WTC11 (cell line): Measurements from ENCODE around the gene CNTN5. TPM values are rescaled to one million over a fixed set of nuclear protein-coding genes. Genes with fewer than 3 reads are reported as not detected.

Experiments
- ATAC-seq: fragments of 200-7000 bp; cut with Tn5 transposase; 2 replicates; pipeline ENCODE4 v1.10.0; 2021; ENCODE audit warnings: mild to moderate bottlenecking, moderate library complexity
- CTCF ChIA-PET: fragments of 300-600 bp; sonication (Branson Sonifier 250); formaldehyde crosslinking; loops from one replicate; lab custom pipeline; 2021; ENCODE audit warnings: antibody characterized with exemption; lab: Charles Lee
- POLR2A ChIA-PET: fragments of 350-600 bp; sonication (Branson Sonifier 250); formaldehyde crosslinking; loops from one replicate; lab custom pipeline; 2021; ENCODE audit warnings: antibody characterized with exemption; lab: Charles Lee
- DNase-seq: peaks from one replicate; pipeline ENCODE4 v3.0.0; 2021; ENCODE audit warnings: low spot score
- H3K27ac Mint-ChIP-seq: 2 replicates; pipeline ENCODE4 v1.8.0; 2021; ENCODE audit warnings: mixed read lengths
- H3K27me3 Mint-ChIP-seq: 2 replicates; pipeline ENCODE4 v1.8.0; 2021; ENCODE audit warnings: low read depth, mild to moderate bottlenecking, moderate library complexity, mixed read lengths
- H3K36me3 Mint-ChIP-seq: 2 replicates; pipeline ENCODE4 v1.8.0; 2021; ENCODE audit warnings: mixed read lengths
- H3K4me1 Mint-ChIP-seq: 2 replicates; pipeline ENCODE4 v1.8.0; 2022; ENCODE audit warnings: mixed read lengths
- H3K4me3 Mint-ChIP-seq: 2 replicates; pipeline ENCODE4 v1.8.0; 2021; ENCODE audit warnings: mild to moderate bottlenecking, moderate library complexity, mixed read lengths
- H3K9me3 Mint-ChIP-seq: 2 replicates; pipeline ENCODE4 v1.8.0; 2021; ENCODE audit warnings: mixed read lengths
- E2F5 ChIP-seq: sonication (generic); formaldehyde crosslinking; IDR thresholded peaks from 2 replicates; pipeline ENCODE4 v1.8.1; 2022; ENCODE audit warnings: mild to moderate bottlenecking, moderate library complexity, missing genetic modification reagents
- FOXK1 ChIP-seq: sonication (generic); formaldehyde crosslinking; IDR thresholded peaks from 2 replicates; pipeline ENCODE4 v1.8.0; 2022; ENCODE audit warnings: mild to moderate bottlenecking, moderate library complexity, missing genetic modification reagents
- NFATC4 ChIP-seq: fragments of 250-450 bp; sonication (Bioruptor Pico); IDR thresholded peaks from 2 replicates; pipeline ENCODE4 v1.9.0; 2021; ENCODE audit warnings: mild to moderate bottlenecking
- NFE2L1 ChIP-seq: sonication (generic); formaldehyde crosslinking; IDR thresholded peaks from 2 replicates; pipeline ENCODE4 v1.8.1; 2023; ENCODE audit warnings: missing genetic modification reagents
- NFYB ChIP-seq: sonication (generic); formaldehyde crosslinking; conservative IDR thresholded peaks from 2 replicates; pipeline ENCODE4 v1.8.0; 2022; ENCODE audit warnings: low read depth, missing genetic modification reagents
- PRDM15 ChIP-seq: sonication (generic); formaldehyde crosslinking; IDR thresholded peaks from 2 replicates; pipeline ENCODE4 v1.8.0; 2022; ENCODE audit warnings: missing genetic modification reagents
- SMAD4 ChIP-seq: sonication (generic); formaldehyde crosslinking; IDR thresholded peaks from 2 replicates; pipeline ENCODE4 v1.8.0; 2022; ENCODE audit warnings: mild to moderate bottlenecking, missing genetic modification reagents
- TEAD1 ChIP-seq: sonication (generic); formaldehyde crosslinking; IDR thresholded peaks from 2 replicates; pipeline ENCODE4 v1.8.0; 2022; ENCODE audit warnings: mild to moderate bottlenecking, missing genetic modification reagents
- TP53 ChIP-seq: sonication (generic); formaldehyde crosslinking; IDR thresholded peaks from 2 replicates; pipeline ENCODE4 v1.8.1; 2023; ENCODE audit warnings: mild to moderate bottlenecking, missing genetic modification reagents
- ZBTB43 ChIP-seq: sonication (generic); formaldehyde crosslinking; IDR thresholded peaks from 2 replicates; pipeline ENCODE4 v1.8.1; 2023; ENCODE audit warnings: mild to moderate bottlenecking, missing genetic modification reagents
- ZNF232 ChIP-seq: sonication (generic); formaldehyde crosslinking; IDR thresholded peaks from 2 replicates; pipeline ENCODE4 v1.8.0; 2022; ENCODE audit warnings: mild to moderate bottlenecking, missing genetic modification reagents
- ZNF263 ChIP-seq: sonication (generic); formaldehyde crosslinking; IDR thresholded peaks from 2 replicates; pipeline ENCODE4 v1.8.1; 2022; ENCODE audit warnings: low read depth, mild to moderate bottlenecking, moderate library complexity, missing genetic modification reagents
- ZNF281 ChIP-seq: sonication (generic); formaldehyde crosslinking; IDR thresholded peaks from 2 replicates; pipeline ENCODE4 v1.8.0; 2023; ENCODE audit warnings: mild to moderate bottlenecking, missing genetic modification reagents
- ZNF423 ChIP-seq: fragments of 250-450 bp; sonication (Bioruptor Pico); IDR thresholded peaks from 2 replicates; pipeline ENCODE4 v2.1.2; 2022; ENCODE audit warnings: mild to moderate bottlenecking, moderate library complexity
- total RNA-seq: library from RNA; stranded (reverse); gene quantifications from 3 replicates; pipeline ENCODE4 v1.2.3, GENCODE V29; 2021
- TF ChIP-seq, protein P1 (sequence below): fragments of 250-450 bp; sonication (Bioruptor Pico); IDR thresholded peaks from 2 replicates; pipeline ENCODE4 v1.9.0; 2021; ENCODE audit warnings: mild to moderate bottlenecking, borderline replicate concordance
- TF ChIP-seq, protein P2 (sequence below): sonication (generic); formaldehyde crosslinking; IDR thresholded peaks from 2 replicates; pipeline ENCODE4 v1.8.0; 2023; ENCODE audit warnings: missing genetic modification reagents, mild to moderate bottlenecking, borderline replicate concordance
- TF ChIP-seq, protein P3 (sequence below): sonication (generic); formaldehyde crosslinking; IDR thresholded peaks from 2 replicates; pipeline ENCODE4 v1.8.0; 2022; ENCODE audit warnings: mild to moderate bottlenecking, missing genetic modification reagents

Gene CNTN5
- total RNA-seq, 1 experiment from 2014 or later: 0.07 TPM

DNA sequence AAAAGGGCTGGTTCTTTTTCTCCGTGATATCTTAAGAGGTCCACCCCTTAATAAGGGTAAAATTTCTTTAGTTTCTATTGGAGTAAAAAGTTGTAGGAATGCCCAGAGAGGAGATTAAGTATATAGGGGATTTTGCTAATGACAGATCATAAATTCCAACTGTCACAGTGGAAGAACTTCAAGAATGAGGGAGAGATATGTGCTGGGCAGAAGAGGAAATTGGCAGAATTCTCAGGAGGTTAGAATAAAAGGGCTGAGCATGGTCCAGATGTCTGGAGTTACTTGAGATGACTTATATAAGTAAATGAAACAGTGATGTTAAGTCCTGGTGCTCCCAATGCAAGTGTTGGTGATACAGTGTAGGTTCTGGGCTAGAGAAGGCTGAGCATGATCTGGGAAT lies 1248.8 kb downstream of the CNTN5 start (continued):
- TF ChIP-seq, protein P1, sequence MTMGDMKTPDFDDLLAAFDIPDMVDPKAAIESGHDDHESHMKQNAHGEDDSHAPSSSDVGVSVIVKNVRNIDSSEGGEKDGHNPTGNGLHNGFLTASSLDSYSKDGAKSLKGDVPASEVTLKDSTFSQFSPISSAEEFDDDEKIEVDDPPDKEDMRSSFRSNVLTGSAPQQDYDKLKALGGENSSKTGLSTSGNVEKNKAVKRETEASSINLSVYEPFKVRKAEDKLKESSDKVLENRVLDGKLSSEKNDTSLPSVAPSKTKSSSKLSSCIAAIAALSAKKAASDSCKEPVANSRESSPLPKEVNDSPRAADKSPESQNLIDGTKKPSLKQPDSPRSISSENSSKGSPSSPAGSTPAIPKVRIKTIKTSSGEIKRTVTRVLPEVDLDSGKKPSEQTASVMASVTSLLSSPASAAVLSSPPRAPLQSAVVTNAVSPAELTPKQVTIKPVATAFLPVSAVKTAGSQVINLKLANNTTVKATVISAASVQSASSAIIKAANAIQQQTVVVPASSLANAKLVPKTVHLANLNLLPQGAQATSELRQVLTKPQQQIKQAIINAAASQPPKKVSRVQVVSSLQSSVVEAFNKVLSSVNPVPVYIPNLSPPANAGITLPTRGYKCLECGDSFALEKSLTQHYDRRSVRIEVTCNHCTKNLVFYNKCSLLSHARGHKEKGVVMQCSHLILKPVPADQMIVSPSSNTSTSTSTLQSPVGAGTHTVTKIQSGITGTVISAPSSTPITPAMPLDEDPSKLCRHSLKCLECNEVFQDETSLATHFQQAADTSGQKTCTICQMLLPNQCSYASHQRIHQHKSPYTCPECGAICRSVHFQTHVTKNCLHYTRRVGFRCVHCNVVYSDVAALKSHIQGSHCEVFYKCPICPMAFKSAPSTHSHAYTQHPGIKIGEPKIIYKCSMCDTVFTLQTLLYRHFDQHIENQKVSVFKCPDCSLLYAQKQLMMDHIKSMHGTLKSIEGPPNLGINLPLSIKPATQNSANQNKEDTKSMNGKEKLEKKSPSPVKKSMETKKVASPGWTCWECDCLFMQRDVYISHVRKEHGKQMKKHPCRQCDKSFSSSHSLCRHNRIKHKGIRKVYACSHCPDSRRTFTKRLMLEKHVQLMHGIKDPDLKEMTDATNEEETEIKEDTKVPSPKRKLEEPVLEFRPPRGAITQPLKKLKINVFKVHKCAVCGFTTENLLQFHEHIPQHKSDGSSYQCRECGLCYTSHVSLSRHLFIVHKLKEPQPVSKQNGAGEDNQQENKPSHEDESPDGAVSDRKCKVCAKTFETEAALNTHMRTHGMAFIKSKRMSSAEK (CRISPR knock-in tag): no peak
- TF ChIP-seq SMAD4 (CRISPR knock-in tag) (no peak), TEAD1 (no peak), ZNF232 (CRISPR knock-in tag) (no peak), ZNF263 (CRISPR knock-in tag) (no peak), TP53 (CRISPR knock-in tag) (no peak), PRDM15 (CRISPR knock-in tag) (no peak)
- TF ChIP-seq, all 79 proteins: peak for 0

GRCh38 chr11:100273066-100273815 lies 1252.5 kb downstream of the CNTN5 start:
- H3K27ac Mint-ChIP-seq: no peak overlapping the region
- H3K4me3 Mint-ChIP-seq: no peak overlapping the region
- ATAC-seq: no peak
- H3K4me1 Mint-ChIP-seq: no peaks in the 10 kb centered on the region
- no peak for DNase-seq
- no peaks in the 10 kb centered on the region for H3K9me3 Mint-ChIP-seq
- H3K36me3 Mint-ChIP-seq: no peaks in the 10 kb centered on the region
- POLR2A ChIA-PET: no interaction called here
- H3K27me3 Mint-ChIP-seq: no peaks in the 10 kb centered on the region
- CTCF ChIA-PET: no interaction called here
- TF ChIP-seq, protein P2, sequence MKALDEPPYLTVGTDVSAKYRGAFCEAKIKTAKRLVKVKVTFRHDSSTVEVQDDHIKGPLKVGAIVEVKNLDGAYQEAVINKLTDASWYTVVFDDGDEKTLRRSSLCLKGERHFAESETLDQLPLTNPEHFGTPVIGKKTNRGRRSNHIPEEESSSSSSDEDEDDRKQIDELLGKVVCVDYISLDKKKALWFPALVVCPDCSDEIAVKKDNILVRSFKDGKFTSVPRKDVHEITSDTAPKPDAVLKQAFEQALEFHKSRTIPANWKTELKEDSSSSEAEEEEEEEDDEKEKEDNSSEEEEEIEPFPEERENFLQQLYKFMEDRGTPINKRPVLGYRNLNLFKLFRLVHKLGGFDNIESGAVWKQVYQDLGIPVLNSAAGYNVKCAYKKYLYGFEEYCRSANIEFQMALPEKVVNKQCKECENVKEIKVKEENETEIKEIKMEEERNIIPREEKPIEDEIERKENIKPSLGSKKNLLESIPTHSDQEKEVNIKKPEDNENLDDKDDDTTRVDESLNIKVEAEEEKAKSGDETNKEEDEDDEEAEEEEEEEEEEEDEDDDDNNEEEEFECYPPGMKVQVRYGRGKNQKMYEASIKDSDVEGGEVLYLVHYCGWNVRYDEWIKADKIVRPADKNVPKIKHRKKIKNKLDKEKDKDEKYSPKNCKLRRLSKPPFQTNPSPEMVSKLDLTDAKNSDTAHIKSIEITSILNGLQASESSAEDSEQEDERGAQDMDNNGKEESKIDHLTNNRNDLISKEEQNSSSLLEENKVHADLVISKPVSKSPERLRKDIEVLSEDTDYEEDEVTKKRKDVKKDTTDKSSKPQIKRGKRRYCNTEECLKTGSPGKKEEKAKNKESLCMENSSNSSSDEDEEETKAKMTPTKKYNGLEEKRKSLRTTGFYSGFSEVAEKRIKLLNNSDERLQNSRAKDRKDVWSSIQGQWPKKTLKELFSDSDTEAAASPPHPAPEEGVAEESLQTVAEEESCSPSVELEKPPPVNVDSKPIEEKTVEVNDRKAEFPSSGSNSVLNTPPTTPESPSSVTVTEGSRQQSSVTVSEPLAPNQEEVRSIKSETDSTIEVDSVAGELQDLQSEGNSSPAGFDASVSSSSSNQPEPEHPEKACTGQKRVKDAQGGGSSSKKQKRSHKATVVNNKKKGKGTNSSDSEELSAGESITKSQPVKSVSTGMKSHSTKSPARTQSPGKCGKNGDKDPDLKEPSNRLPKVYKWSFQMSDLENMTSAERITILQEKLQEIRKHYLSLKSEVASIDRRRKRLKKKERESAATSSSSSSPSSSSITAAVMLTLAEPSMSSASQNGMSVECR: no peak
- TF ChIP-seq E2F5 (CRISPR knock-in tag): no peak
- TF ChIP-seq ZBTB43 (CRISPR knock-in tag): no peak
- no peak for TF ChIP-seq ZNF232 (CRISPR knock-in tag)
- TF ChIP-seq ZNF423 (CRISPR knock-in tag): no peak
- TF ChIP-seq NFE2L1 (CRISPR knock-in tag): no peak
- no peak for TF ChIP-seq NFYB (CRISPR knock-in tag)
- TF ChIP-seq NFATC4 (CRISPR knock-in tag): no peak
- TF ChIP-seq, protein P3, sequence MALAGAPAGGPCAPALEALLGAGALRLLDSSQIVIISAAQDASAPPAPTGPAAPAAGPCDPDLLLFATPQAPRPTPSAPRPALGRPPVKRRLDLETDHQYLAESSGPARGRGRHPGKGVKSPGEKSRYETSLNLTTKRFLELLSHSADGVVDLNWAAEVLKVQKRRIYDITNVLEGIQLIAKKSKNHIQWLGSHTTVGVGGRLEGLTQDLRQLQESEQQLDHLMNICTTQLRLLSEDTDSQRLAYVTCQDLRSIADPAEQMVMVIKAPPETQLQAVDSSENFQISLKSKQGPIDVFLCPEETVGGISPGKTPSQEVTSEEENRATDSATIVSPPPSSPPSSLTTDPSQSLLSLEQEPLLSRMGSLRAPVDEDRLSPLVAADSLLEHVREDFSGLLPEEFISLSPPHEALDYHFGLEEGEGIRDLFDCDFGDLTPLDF (CRISPR knock-in tag): no peak
- no peak for TF ChIP-seq FOXK1
- TF ChIP-seq ZNF281 (CRISPR knock-in tag): no peak
